Left ventricle myocardium inferior (tissue), 1 donor: Measurements from ENCODE around the gene STK32B. TPM values are rescaled to one million over a fixed set of nuclear protein-coding genes. Genes with fewer than 3 reads are reported as not detected.

Experiments
- DNase-seq: peaks from one replicate; pipeline ENCODE4 v3.0.0-alpha.2; 2020
- H3K27ac ChIP-seq: fragments of 200-600 bp; replicated peaks from 2 replicates; pipeline ENCODE4 v1.8.0; 2021
- H3K27me3 ChIP-seq: fragments of 200-600 bp; 2 replicates; pipeline ENCODE4 v1.8.0; 2021; ENCODE audit warnings: low read depth
- H3K36me3 ChIP-seq: fragments of 200-600 bp; 2 replicates; pipeline ENCODE4 v1.8.0; 2021
- H3K4me1 ChIP-seq: fragments of 200-600 bp; 2 replicates; pipeline ENCODE4 v1.8.0; 2021
- H3K4me3 ChIP-seq: fragments of 200-600 bp; 2 replicates; pipeline ENCODE4 v1.8.0; 2021; ENCODE audit warnings: mild to moderate bottlenecking, moderate library complexity
- H3K9me3 ChIP-seq: fragments of 200-600 bp; replicated peaks from 2 replicates; pipeline ENCODE4 v1.8.0; 2021
- CTCF ChIP-seq: fragments of 200-600 bp; IDR thresholded peaks from 2 replicates; pipeline ENCODE4 v1.8.0; 2021; ENCODE audit warnings: antibody characterized with exemption, mild to moderate bottlenecking, borderline replicate concordance
- intact Hi-C: fragments of 100-400 bp; cut with micrococcal nuclease; formaldehyde crosslinking; loops from one replicate; pipeline ENCODE4 v1.11.0; 2022
- total RNA-seq: library from RNA; stranded (reverse); fragmentation: NEBNext Ultra II Directional; extraction: Animal tissue kit (Norgen Biotek cat#: 25700); gene quantifications from one replicate; pipeline ENCODE4 v1.2.1, GENCODE V29; 2021
- donor health status: DM: no; HTN: yes; CAD: no; lungs with severe emphysema.

The STK32B gene
- total RNA-seq, 1 donor from 2014 or later, result 0.55 TPM

GRCh38 chr4:5009796-5010195 lies 41.5 kb upstream of the STK32B start:
- TF ChIP-seq CTCF, result no peak
- peaks cover 82% of the 10 kb centered on the region for H3K27me3 ChIP-seq
- H3K4me3 ChIP-seq, result no peak overlapping the region
- intact Hi-C loops, result no loop called here
- no peaks in the 10 kb centered on the region for H3K4me1 ChIP-seq
- H3K27ac ChIP-seq, result no peak overlapping the region
- peaks cover 5% of the 10 kb centered on the region for H3K9me3 ChIP-seq
- no peaks in the 10 kb centered on the region for H3K36me3 ChIP-seq
- DNase-seq, result no peak

GRCh38 chr4:5010984-5011383 lies 40.3 kb upstream of the STK32B start:
- Histone ChIP-seq H3K27ac (no peak overlapping the region), H3K4me1 (no peaks in the 10 kb centered on the region), H3K27me3 (peaks cover 82% of the 10 kb centered on the region), H3K36me3 (no peaks in the 10 kb centered on the region), H3K9me3 (peaks cover 5% of the 10 kb centered on the region), H3K4me3 (no peak overlapping the region)
- intact Hi-C loops, result no loop called here
- no peak for TF ChIP-seq CTCF
- DNase-seq, result no peak

GRCh38 chr4:5012244-5012898 lies 38.9 kb upstream of the STK32B start:
- peaks cover 5% of the 10 kb centered on the region for H3K9me3 ChIP-seq
- intact Hi-C loops, result no loop called here
- H3K4me3 ChIP-seq, result no peak overlapping the region
- no peak for TF ChIP-seq CTCF
- no peak overlapping the region for H3K27ac ChIP-seq
- no peaks in the 10 kb centered on the region for H3K4me1 ChIP-seq
- H3K27me3 ChIP-seq, result peaks cover 82% of the 10 kb centered on the region
- H3K36me3 ChIP-seq, result no peaks in the 10 kb centered on the region
- DNase-seq, result no peak

GRCh38 chr4:5012958-5013357 lies 38.3 kb upstream of the STK32B start:
- Histone ChIP-seq H3K27me3 (peaks cover 86% of the 10 kb centered on the region), H3K27ac (no peak overlapping the region)

GRCh38 chr4:5014007-5014682 lies 37.1 kb upstream of the STK32B start:
- H3K27me3 ChIP-seq, result peaks cover 98% of the 10 kb centered on the region
- intact Hi-C loops, result no loop called here
- TF ChIP-seq CTCF, result no peak
- H3K9me3 ChIP-seq, result peaks cover 5% of the 10 kb centered on the region
- H3K4me1 ChIP-seq, result peaks cover 1% of the 10 kb centered on the region
- no peak for DNase-seq
- H3K36me3 ChIP-seq, result no peaks in the 10 kb centered on the region
- H3K27ac ChIP-seq, result no peak overlapping the region
- H3K4me3 ChIP-seq, result no peak overlapping the region

More at GRCh38 chr4:5012958-5013357, 38.3 kb upstream of the STK32B start:
- intact Hi-C loops, result no loop called here
- Histone ChIP-seq H3K4me3 (no peak overlapping the region), H3K9me3 (peaks cover 5% of the 10 kb centered on the region), H3K4me1 (no peaks in the 10 kb centered on the region), H3K36me3 (no peaks in the 10 kb centered on the region)
- no peak for DNase-seq
- TF ChIP-seq CTCF, result no peak
